Endothelial cell of umbilical vein (primary cell): Measurements from ENCODE around the gene PRCC. TPM values are rescaled to one million over a fixed set of nuclear protein-coding genes. Genes with fewer than 3 reads are reported as not detected.

ENCODE experiments used
- BruUV-seq: library from RNA; stranded (reverse); fragments of 400-500 nt; replicated peaks from 2 replicates; lab custom pipeline; 2021; lab: Mats Ljungman, UMichigan
- CTCF ChIA-PET: fragments of 300-600, 350-600 bp; sonication (Branson Sonifier 250); formaldehyde crosslinking; loops from one replicate; lab custom pipeline; 2021; ENCODE audit warnings: antibody characterized with exemption, inconsistent platforms; lab: Charles Lee
- POLR2A ChIA-PET: fragments of 300-600, 350-600 bp; sonication (Branson Sonifier 250); formaldehyde crosslinking; loops from one replicate; lab custom pipeline; 2021; ENCODE audit warnings: antibody characterized with exemption, inconsistent platforms; lab: Charles Lee
- DNase-seq: peaks from one replicate; pipeline ENCODE4 v3.0.0-alpha.2; 2011; ENCODE audit warnings: low read depth, low spot score
- FAIRE-seq: peaks from 2 replicates; lab custom pipeline; 2011; peaks lifted over from hg19 to GRCh38; lab: Jason Lieb, UNC
- H2AFZ ChIP-seq: 2 replicates; pipeline ENCODE4 v1.6.0; 2012; ENCODE audit warnings: low read depth, low read length, control low read depth, inconsistent platforms
- H3K27ac ChIP-seq: 2 replicates; pipeline ENCODE4 v1.5.1; 2011; ENCODE audit warnings: low read depth, mild to moderate bottlenecking, control low read depth, low read length, moderate library complexity; ENCODE audit not compliant: insufficient read depth
- H3K27me3 ChIP-seq, 2 experiments: 2 replicates each; pipeline versions ENCODE4 v1.6.0 to v1.6.1; 2011; ENCODE audit warnings: low read length in 2 of 2, mixed read lengths in 1 of 2; ENCODE audit not compliant: control insufficient read depth in 2 of 2, insufficient read depth in 2 of 2
- H3K36me3 ChIP-seq, 2 experiments: 2 replicates in 1 of 2; 3 replicates in 1 of 2; pipeline ENCODE4 v1.5.1; 2011; ENCODE audit warnings: low read length in 2 of 2, mild to moderate bottlenecking in 1 of 2, moderate library complexity in 1 of 2; ENCODE audit not compliant: control insufficient read depth in 2 of 2, insufficient read depth in 2 of 2; ENCODE audit errors: extremely low read depth in 1 of 2
- H3K4me1 ChIP-seq: 3 replicates; pipeline ENCODE4 v1.5.1; 2011; ENCODE audit warnings: mild to moderate bottlenecking, low read length; ENCODE audit not compliant: control insufficient read depth, insufficient read depth; ENCODE audit errors: extremely low read depth
- H3K4me2 ChIP-seq: 2 replicates; pipeline ENCODE4 v1.6.1; 2011; ENCODE audit warnings: low read length, control low read depth, mixed read lengths; ENCODE audit not compliant: insufficient read depth
- H3K4me3 ChIP-seq, 3 experiments: fragments of 200-600 bp in 1 of 3; sonication (generic), shearing (Covaris generic) in 1 of 3; replicated peaks in 1 of 3; 2 replicates each; pipeline ENCODE4 v1.5.1; 2011 to 2016; ENCODE audit warnings: control low read depth in 3 of 3, low read length in 3 of 3, mild to moderate bottlenecking in 2 of 3, inconsistent platforms in 1 of 3, low read depth in 1 of 3, moderate library complexity in 1 of 3; ENCODE audit not compliant: insufficient read depth in 1 of 3
- H3K79me2 ChIP-seq: 2 replicates; pipeline ENCODE4 v1.6.0; 2012; ENCODE audit warnings: low read length, inconsistent platforms; ENCODE audit not compliant: control insufficient read depth, insufficient read depth
- H3K9ac ChIP-seq: replicated peaks from 2 replicates; pipeline ENCODE3; 2011; ENCODE audit warnings: low read length, control low read depth; ENCODE audit not compliant: insufficient read depth; ENCODE audit errors: extremely low read depth
- H3K9me1 ChIP-seq: replicated peaks from 3 replicates; pipeline ENCODE4 v1.6.0; 2011; ENCODE audit warnings: mild to moderate bottlenecking, low read length; ENCODE audit not compliant: control insufficient read depth, insufficient read depth; ENCODE audit errors: extremely low read depth
- H3K9me3 ChIP-seq: replicated peaks from 2 replicates; pipeline ENCODE4 v1.5.1; 2012; ENCODE audit warnings: low read length, inconsistent platforms; ENCODE audit not compliant: control insufficient read depth, insufficient read depth
- H4K20me1 ChIP-seq: replicated peaks from 2 replicates; pipeline ENCODE3; 2011; ENCODE audit warnings: mild to moderate bottlenecking, low read length; ENCODE audit not compliant: control insufficient read depth, insufficient read depth; ENCODE audit errors: extremely low read depth
- EZH2 ChIP-seq: IDR thresholded peaks from 2 replicates; pipeline ENCODE4 v1.6.1; 2012; ENCODE audit warnings: borderline replicate concordance, low read depth, mild to moderate bottlenecking, moderate library complexity, low read length, inconsistent platforms; ENCODE audit not compliant: severe bottlenecking
- FOS ChIP-seq: IDR thresholded peaks from 2 replicates; pipeline ENCODE4 v1.6.1; 2011; ENCODE audit warnings: mild to moderate bottlenecking, low read length, moderate library complexity, borderline replicate concordance; ENCODE audit not compliant: insufficient read depth
- GATA2 ChIP-seq: IDR thresholded peaks from 2 replicates; pipeline ENCODE4 v1.7.0; 2011; ENCODE audit warnings: low read depth, mild to moderate bottlenecking, moderate library complexity, mixed read lengths, low read length; ENCODE audit not compliant: insufficient read length, insufficient read depth
- JUN ChIP-seq: IDR thresholded peaks from 2 replicates; pipeline ENCODE4 v1.6.1; 2011; ENCODE audit warnings: borderline replicate concordance, low read depth; ENCODE audit not compliant: insufficient read length, insufficient read depth
- MAX ChIP-seq: IDR thresholded peaks from 2 replicates; pipeline ENCODE4 v1.6.1; 2011; ENCODE audit not compliant: insufficient read depth, insufficient read length
- MYC ChIP-seq: IDR thresholded peaks from one replicate; pipeline ENCODE4 v1.6.1; 2011; ENCODE audit warnings: mild to moderate bottlenecking, low read depth, low read length
- POLR2A ChIP-seq: IDR thresholded peaks from 2 replicates; pipeline ENCODE4 v1.6.1; 2012; ENCODE audit warnings: low read depth, mild to moderate bottlenecking, control low read depth, low read length
- POLR2AphosphoS5 ChIP-seq: IDR thresholded peaks from 2 replicates; pipeline ENCODE4 v1.6.1; 2012; ENCODE audit warnings: low read depth, mild to moderate bottlenecking, control low read depth, low read length, moderate library complexity; ENCODE audit not compliant: insufficient read depth
- dilution Hi-C: fragments of 300-500 bp; cut with MboI; formaldehyde crosslinking; loops from one replicate; pipeline ENCODE4 v1.15.0; 2019; ENCODE audit warnings: low sequenced_read_pairs; ENCODE audit not compliant: extremely low pct_ligation_motif_present
- intact Hi-C: fragments of 100-400 bp; cut with micrococcal nuclease; formaldehyde crosslinking; loops from one replicate; pipeline ENCODE4 v1.10.0; 2022
- polyA plus RNA-seq, 4 experiments: library from polyadenylated mRNA; depleted of rRNA in 3 of 4; stranded (reverse) in 3 of 4; unstranded in 1 of 4; fragments of >200 nt; gene quantifications; 2 replicates each; pipeline versions ENCODE4 v1.2.1 to v1.2.3, GENCODE V29; 2011 to 2012; ENCODE audit warnings: missing spikeins in 1 of 4
- total RNA-seq: library from RNA; stranded (reverse); gene quantifications from 2 replicates; pipeline ENCODE4 v1.2.3, GENCODE V29; 2021
- TF ChIP-seq, protein P1 (sequence below), 2 donors: IDR thresholded peaks; 1 replicate in 1 of 2; 2 replicates in 1 of 2; pipeline ENCODE4 v1.5.1; 2011; ENCODE audit warnings: low read length in 2 of 2, mild to moderate bottlenecking in 2 of 2, moderate library complexity in 2 of 2, control low read depth in 1 of 2, inconsistent platforms in 1 of 2, low read depth in 1 of 2; ENCODE audit not compliant: insufficient read depth in 1 of 2; ENCODE audit errors: extremely low read depth in 1 of 2

The PRCC gene
- total and polyA plus RNA-seq, 2 donors (not counting 3 experiments of a cell fraction or from before 2014, with no cell fraction given) = 71.5 to 77.4 TPM

- no peak overlapping the region for H3K27ac ChIP-seq
- peak; percentile 15 for FAIRE-seq
- POLR2A ChIA-PET = no interaction called here
Observed at GRCh38 chr1:156721535-156721934, 45.8 kb upstream of the PRCC start.

More at GRCh38 chr1:156721535-156721934, 45.8 kb upstream of the PRCC start:
- H3K36me3 ChIP-seq = peaks cover 10 to 23% of the 10 kb centered on the region in 2 experiments
- CTCF ChIA-PET = interaction anchor here (0.8 to 11.2 kb wide), 7 partner anchors 15 to 142 kb away, joined by 3 to 138 read pairs (median 4); partner anchors contain the start of gene NTRK1
- peaks cover 16% of the 10 kb centered on the region for H3K4me1 ChIP-seq
- no peaks in the 10 kb centered on the region for H3K9me1 ChIP-seq
- H3K27me3 ChIP-seq = no peaks in the 10 kb centered on the region
- peaks cover 7% of the 10 kb centered on the region for H4K20me1 ChIP-seq
- no peak overlapping the region for H3K4me2 ChIP-seq
- no peak overlapping the region for H2AFZ ChIP-seq
- no peaks in the 10 kb centered on the region for H3K9me3 ChIP-seq
- no peak overlapping the region for H3K4me3 ChIP-seq
- intact Hi-C loops = no loop called here
- no peak for DNase-seq
- dilution Hi-C loops = no loop called here
- no peak for TF ChIP-seq GATA2
- no peak for TF ChIP-seq FOS
- no peak for TF ChIP-seq EZH2
- TF ChIP-seq MAX = no peak
- TF ChIP-seq POLR2AphosphoS5 = no peak
- no peak for TF ChIP-seq POLR2A
- TF ChIP-seq MYC = no peak
- TF ChIP-seq, protein P1, sequence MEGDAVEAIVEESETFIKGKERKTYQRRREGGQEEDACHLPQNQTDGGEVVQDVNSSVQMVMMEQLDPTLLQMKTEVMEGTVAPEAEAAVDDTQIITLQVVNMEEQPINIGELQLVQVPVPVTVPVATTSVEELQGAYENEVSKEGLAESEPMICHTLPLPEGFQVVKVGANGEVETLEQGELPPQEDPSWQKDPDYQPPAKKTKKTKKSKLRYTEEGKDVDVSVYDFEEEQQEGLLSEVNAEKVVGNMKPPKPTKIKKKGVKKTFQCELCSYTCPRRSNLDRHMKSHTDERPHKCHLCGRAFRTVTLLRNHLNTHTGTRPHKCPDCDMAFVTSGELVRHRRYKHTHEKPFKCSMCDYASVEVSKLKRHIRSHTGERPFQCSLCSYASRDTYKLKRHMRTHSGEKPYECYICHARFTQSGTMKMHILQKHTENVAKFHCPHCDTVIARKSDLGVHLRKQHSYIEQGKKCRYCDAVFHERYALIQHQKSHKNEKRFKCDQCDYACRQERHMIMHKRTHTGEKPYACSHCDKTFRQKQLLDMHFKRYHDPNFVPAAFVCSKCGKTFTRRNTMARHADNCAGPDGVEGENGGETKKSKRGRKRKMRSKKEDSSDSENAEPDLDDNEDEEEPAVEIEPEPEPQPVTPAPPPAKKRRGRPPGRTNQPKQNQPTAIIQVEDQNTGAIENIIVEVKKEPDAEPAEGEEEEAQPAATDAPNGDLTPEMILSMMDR (IDR thresholded peaks at IDR 0.05; ENCODE audit: extremely low read depth in 1 of 2, insufficient read depth in 1 of 2, low read depth in 1 of 2, low read length in 2 of 2) = no peak
- no peak for TF ChIP-seq JUN
- no TSS peak for BruUV-seq
- H3K9ac ChIP-seq = no peak overlapping the region
- peaks cover 38% of the 10 kb centered on the region for H3K79me2 ChIP-seq
